HG03342 (cell line): ENCODE data around the gene PCLO.
"Not testable (repeated sequence)": the region's sequence is repeated elsewhere in the genome, so short reads cannot be mapped to it uniquely, and the experiment has no call there.

Experiments used
- ATAC-seq: cut with Tn5 transposase; IDR thresholded peaks from one replicate; pipeline ENCODE4 v1.9.1; 2021; ENCODE audit warnings: mild to moderate bottlenecking, moderate library complexity; ENCODE audit not compliant: unreplicated experiment

Gene PCLO

DNA sequence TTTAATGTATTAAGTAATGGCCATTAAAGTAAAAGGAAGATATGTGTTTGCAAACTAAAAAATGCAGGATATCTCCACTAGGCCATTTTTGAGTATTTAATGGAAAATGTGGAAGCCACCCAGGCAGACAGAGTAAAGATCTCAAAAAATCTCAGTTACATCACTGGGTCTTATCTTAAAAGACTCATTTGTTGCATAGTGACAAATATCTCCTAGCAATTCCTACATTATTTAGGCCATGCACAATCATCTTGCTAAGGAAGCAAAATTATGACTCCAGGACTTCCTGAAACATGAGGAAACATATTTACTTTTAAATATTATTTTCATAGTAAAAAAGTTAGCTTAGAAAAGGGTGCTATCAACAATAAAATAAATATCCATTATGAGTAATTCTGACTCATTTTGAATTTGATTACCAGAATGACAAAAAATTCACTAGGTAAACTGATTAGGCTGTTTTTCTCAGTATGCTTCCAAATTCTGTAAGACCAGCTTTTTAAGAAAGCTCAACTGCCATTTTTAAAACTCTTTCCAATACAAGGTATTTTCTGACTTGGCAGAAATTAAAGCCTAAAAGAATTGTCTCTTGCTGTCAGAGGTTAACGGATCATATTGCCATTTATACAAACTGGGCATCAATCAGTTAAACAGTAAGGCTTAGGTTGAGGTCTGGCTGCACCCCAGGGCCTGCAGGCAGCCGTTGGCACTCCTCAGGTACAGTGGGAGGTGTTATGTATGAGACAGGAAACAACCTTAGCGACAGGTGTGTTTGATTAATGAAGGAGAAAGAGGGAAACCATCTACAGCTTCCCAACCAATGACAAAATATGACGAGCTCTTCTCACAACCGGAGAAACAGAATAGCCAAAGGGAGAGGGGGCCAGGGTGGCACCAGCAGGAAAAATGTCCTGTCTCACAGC, 31.8 kb downstream of the PCLO start:
- ATAC-seq: no peak

- no peak for ATAC-seq
Measured at GRCh38 chr7:83130191-83130590, 32.5 kb downstream of the PCLO start.

DNA sequence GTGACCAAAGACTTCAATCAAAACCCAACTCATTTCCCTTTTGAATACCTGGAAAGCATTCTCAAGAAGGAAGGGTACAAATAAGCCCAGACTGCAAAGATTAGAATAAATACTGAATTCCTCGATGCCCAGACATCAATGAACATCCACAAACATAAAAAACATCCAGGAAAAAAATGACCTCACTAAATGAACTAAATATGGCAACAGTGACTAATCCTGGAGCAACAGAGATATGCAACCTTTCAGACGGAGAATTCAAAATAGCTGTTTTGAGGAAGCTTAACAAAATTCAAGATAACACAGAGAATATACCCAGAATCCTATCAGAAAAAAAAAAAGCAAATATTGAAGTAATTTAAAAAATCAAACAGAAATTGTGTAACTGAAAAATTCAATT, 43.2 kb downstream of the PCLO start:
- ATAC-seq: no peak

DNA sequence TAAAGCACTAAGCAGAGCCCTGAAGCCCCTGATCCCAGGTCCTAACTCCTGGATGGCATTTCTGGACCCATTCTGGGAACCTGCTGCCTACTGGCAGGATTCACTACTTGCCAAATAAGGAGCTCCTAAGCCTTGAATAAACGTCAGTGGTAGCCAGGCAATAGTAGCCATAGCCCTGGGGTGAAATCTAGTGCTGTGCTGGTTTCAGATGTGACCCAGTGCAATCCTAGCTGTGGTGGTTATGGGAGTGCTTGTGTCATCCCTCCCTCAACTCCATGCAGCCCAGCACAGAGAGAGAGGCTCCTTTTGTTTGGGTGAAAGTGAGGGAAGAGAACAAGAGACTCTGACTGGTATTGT, 43.7 kb downstream of the PCLO start:
- ATAC-seq: no peak

GRCh38 chr7:83118347-83119025, 44.2 kb downstream of the PCLO start:
- ATAC-seq: no peak

DNA sequence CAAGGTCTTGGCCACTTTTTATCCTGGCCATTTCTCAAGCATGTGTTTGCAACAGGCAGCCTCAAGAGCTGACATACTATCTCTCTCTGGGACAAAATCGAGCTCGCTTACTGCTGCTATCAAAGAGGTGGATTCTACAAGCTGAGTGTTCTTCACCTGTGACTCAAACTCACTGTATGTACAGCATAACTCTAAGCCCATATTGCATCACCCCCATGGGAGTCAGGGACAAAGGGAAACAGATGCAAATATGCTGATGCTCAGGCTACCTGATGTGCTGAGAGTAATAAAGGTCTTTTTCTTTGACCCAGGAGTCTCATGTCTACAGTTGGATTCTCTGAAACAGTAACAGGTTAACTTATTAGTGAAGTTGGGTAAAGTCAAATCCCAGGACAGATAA, 45.2 kb downstream of the PCLO start:
- no peak for ATAC-seq

GRCh38 chr7:83111391-83111790, 51.3 kb downstream of the PCLO start:
- no peak for ATAC-seq

DNA sequence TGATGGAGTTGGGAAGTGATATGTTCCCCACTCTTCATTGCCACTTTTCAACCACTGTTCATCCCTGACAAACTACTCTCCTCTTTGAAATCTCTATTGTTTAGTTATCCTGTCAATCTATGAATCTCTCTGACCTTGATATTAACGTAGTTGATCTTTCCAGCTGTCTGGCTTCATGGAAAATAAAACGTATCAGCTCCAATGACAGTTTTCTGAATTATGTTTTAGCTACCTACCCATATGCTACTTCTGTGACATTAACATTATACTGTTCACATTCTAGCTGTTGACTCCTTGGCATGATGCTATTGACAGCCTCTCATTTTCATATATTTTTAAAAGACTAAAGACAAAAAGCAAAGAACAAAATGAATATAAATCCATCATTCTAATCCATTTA, 53.3 kb downstream of the PCLO start:
- no peak for ATAC-seq

DNA sequence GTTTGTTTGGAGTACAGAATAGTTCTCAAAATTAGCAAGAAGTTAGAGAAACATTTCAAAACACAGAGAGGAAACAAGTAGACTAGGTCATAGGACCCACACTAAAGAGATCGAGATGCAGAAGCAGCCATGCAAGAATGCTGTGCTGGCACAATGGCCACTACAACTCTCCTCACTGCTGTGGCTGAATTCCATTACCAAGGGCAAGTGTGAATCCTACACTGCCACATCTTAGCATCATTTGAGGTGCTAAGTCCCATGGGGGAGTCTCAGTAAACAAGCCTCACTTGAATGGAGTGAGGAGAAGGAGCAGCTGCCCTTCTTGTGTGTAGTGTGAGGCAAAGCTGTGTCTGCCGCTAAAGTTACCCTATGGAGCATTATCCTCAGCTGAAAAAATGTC, 56.7 kb downstream of the PCLO start:
- ATAC-seq: no peak

DNA sequence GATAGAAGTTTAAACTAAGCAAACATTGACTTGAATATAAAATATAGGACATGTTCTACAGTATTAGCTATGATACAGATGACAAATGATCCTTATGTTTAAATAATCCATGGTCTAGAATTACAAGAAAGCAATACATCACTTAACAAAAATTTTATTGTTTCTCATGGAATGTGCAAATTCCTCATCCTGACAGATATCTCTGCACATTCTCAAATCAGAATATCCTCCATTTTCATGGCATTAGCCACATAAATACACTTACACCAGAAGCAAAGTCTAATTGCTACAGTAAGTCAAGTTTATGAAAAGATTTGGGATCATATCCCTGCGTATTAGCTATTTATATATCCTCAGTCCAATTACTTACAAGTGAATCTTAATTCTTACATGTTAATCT, 57.6 kb downstream of the PCLO start:
- no peak for ATAC-seq

GRCh38 chr7:83101530-83101929, 61.2 kb downstream of the PCLO start:
- ATAC-seq: no peak

DNA sequence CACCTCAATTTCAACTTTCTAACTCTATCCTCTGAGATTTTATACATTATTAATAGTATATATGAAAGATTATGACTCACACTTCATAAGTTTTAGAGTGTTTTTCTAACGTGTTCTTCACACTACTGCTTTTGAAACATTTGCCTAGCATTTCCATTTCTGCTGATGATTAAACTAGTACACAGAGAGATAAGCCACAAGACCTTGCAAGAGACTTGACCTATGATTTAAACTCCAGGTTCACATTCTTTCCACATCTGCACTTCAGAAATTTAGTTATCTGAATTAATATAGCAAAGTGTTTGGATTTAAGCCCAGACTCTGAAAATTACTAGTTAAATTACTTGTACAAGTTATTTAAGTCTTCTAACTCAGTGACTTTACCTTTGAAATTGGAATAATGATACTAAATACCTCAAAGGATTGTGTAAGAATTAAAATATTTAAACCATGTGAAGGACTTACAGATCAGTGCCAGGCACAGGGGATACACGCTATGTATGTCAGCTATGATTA, 66.6 kb downstream of the PCLO start:
- ATAC-seq: no peak

GRCh38 chr7:83085299-83085698, 77.4 kb downstream of the PCLO start:
- no peak for ATAC-seq

- not testable (repeated sequence) for ATAC-seq
Measured at GRCh38 chr7:83079879-83080278, 82.8 kb downstream of the PCLO start.

GRCh38 chr7:83077328-83077727, 85.4 kb downstream of the PCLO start:
- no peak for ATAC-seq

DNA sequence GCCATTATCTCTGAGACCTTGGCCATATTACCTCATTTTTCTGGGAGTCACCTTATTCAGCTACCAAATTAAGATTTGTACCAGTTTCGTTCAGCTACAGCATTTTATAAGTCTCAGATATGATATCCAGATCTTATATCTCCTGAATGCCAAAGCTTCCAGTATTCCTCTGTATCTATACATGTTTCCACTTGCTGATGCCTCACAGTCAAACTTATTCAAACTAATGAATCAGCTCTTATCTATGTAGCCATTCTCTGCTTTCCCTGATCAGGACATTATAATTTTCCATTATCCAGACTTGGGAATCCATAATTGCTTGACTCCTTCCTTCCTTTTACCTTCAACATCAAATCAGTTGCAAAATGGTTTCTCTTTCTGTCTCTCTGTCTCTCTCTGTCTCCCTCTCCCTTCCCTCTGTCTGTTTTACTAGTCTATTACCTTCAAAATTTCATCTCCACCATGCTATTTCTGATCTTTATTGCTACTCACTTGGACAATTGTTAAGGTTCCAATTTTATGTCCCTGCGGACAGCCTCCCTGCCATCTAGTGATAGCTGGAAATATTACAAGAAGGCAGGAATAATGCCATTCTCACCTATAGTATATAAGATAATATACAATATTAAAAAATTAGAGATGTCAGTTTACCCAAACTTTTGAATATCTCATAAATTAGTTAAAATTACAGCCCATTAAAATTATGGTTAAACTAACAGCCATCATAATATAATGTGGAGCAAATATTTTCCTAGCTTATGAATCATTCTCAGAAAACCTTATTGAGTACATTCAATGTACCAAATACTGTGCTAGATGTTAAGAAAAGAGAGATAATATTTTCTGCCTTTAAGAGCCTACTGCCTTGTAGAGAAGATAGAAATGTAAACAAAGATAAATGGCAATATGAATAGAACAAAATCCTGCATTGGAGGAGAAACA, 89.8 kb downstream of the PCLO start:
- ATAC-seq: no peak

GRCh38 chr7:83065714-83066113, 97.0 kb downstream of the PCLO start:
- ATAC-seq: no peak

DNA sequence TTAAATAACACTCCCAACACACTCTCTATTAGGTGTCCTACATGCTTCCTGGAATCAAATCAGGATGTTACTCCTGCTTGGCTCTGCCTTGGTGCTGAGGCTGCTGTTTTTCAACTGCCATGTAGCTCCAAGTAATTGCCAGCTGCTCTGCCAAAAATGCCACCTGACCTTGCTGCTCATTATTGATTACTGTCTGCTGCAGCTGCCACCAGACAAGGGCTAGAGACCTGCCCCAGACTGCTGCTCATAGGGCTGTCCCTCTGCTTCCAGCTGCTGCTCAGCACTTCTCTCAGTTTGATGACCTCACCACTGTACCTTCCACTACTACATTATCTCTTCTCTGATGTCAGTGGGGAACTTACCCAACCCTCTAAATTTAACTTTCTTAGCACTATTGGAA, 102.5 kb downstream of the PCLO start:
- no peak for ATAC-seq

GRCh38 chr7:83058667-83059066, 104.0 kb downstream of the PCLO start:
- no peak for ATAC-seq

DNA sequence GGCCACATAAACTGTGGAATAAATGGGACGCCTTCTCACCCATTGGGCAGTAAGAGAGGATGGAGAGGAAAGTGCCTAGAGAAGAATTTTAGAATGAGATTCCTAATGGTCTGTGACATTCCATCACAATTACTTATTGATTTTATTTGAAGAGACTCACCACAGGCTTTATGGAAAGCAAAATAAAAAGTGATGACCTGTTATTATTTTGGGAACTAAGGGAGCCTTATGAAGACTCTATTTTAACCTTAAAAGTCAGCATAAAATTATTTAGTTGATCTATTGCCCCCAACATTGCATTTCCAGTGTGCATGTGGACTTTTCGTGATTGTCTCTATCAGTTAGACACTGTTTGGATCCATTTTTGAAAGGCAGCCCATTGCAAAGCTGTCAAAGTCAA, 107.5 kb downstream of the PCLO start:
- no peak for ATAC-seq

DNA sequence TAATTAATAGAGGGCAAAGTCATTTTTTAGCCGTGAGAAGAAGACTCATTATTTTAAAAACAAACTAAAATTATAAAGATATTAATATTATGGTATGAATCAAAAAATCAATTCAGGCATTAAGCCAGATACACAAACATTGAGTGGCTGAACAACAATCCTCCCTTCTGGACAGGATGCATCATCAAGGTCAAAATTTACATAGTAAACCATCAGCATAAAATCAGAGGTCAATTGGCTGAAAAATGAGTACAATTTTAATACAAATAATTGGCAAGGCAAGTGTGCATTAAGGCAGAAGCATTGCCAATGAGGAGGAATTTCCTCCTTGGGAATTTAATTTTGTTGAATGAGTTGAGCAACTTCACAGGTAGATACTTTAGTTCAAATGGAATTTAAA, 108.2 kb downstream of the PCLO start:
- no peak for ATAC-seq
